ENCODE data around the gene VWCE. TPM values are rescaled to one million over a fixed set of nuclear protein-coding genes. Genes with fewer than 3 reads are reported as not detected.

VWCE gene
- total and polyA plus RNA-seq, 9 of the 15 experiments (the other 6 are each of a cell fraction or from before 2014, with no cell fraction given): 0.06 to 1.6 (median 0.63) TPM; not detected in 1

DNA sequence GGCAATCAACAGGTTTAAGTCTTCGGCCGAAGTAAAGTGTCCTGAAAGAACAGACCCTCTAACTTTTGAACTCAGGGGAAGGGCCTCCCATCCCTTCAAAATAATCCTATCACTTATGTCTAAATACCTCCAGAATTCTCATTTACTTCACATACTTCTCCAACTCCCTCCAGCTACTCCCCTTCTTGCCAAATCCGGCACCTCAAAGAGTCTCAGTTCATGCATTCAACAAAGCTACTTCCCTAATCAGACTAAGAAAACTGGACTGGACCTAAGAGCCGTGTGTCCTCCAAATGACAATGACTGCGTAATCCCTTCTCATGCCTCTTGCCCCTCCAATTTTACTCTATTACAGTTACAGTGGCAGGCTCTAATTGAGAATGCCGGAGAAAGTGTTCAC lies 36.5 kb upstream of the VWCE start:
- Histone ChIP-seq H3K9me3 (replicated peaks; ENCODE audit: control insufficient read depth, insufficient read depth, low read depth, low read length) (no peaks in the 10 kb centered on the region), H3K9me1 (ENCODE audit: control insufficient read depth, insufficient read depth, low read length) (no peaks in the 10 kb centered on the region), H4K20me1 (replicated peaks; ENCODE audit: control insufficient read depth, insufficient read depth, low read length) (peaks cover 7% of the 10 kb centered on the region), H3K27me3 (ENCODE audit: control insufficient read depth in 2 of 2, insufficient read depth in 2 of 2, low read length in 2 of 2) (no peaks in the 10 kb centered on the region), H2AFZ (ENCODE audit: low read depth, low read length) (no peak overlapping the region), H3K4me2 (ENCODE audit: insufficient read depth, low read length) (peak overlapping the region; percentile 100), H3K79me2 (ENCODE audit: control insufficient read depth, insufficient read depth, low read length) (peaks cover 78% of the 10 kb centered on the region), H3K4me3 (peak overlapping the region; percentile 88), H3K36me3 (ENCODE audit: control insufficient read depth, insufficient read depth, low read length) (peaks cover 46% of the 10 kb centered on the region), H3K27ac (ENCODE audit: extremely low read depth, low read depth, low read length) (peak overlapping the region; percentile 97; the same call in 2 of the 3 replicates), H3K4me1 (replicated peaks in 1 of 2; ENCODE audit: control insufficient read depth in 2 of 2, insufficient read depth in 2 of 2, low read length in 2 of 2) (peaks cover 37 to 46% of the 10 kb centered on the region in 2 experiments; a peak in 4 of 5 replicates), H3K9ac (ENCODE audit: insufficient read depth in 1 of 2, low read depth in 2 of 2, low read length in 2 of 2) (peak overlapping the region; percentile 99)
- 20% methylated on average over 5 of the region's 6 CpGs for WGBS (ENCODE audit: insufficient coverage, low coverage, missing lambda C conversion rate)
- FAIRE-seq (no peak), DNase-seq (ENCODE audit: extremely low read depth in 1 of 4, low spot score in 3 of 4) (no peak), ATAC-seq (no peak)
- ChIA-PET CTCF (ENCODE audit: low intra/inter-chr PET ratio) (interaction anchor here (8.5 kb wide), 1 partner anchor 53 kb away, joined by 135 read pairs; no protein-coding TSS in a partner anchor), POLR2A (interaction anchor here (0.6 to 3.4 kb wide), 14 partner anchors 10 to 1121 kb away, joined by 3 to 23 read pairs (median 5); partner anchors contain the start of genes CPSF7, CYB561A3, SDHAF2 and TMEM138)
- in situ Hi-C loops (cut with MboI) (no loop called here), intact Hi-C loops (cut with micrococcal nuclease) (loop anchor here (2.0 to 5.0 kb wide), 3 partner anchors 31 to 74 kb away; partner anchors contain the start of gene TMEM138)
- TF ChIP-seq CEBPB (tag; IDR thresholded peaks at IDR 0.05) (0 out of 2 replicates have a peak, but pooled peaks have one; percentile 9), SOX6 (IDR thresholded peaks at IDR 0.05) (no peak)
- BruUV-seq (replicated peaks): no TSS peak

- CTCF ChIA-PET (ENCODE audit: low intra/inter-chr PET ratio): no interaction called here
- in situ Hi-C loops (cut with MboI): no loop called here
- TF ChIP-seq BRCA1 (IDR thresholded peaks at IDR 0.05) (no peak), BRCA1 (CRISPR knock-in tag; IDR thresholded peaks at IDR 0.05) (no peak)
Observed at GRCh38 chr11:61329871-61330270, 34.8 kb upstream of the VWCE start.

More at GRCh38 chr11:61329871-61330270, 34.8 kb upstream of the VWCE start:
- 99% methylated on average over 4 of the region's 4 CpGs for WGBS (ENCODE audit: insufficient coverage, low coverage, missing lambda C conversion rate)
- POLR2A ChIA-PET: interaction anchor here (0.7 to 3.4 kb wide), 5 partner anchors 9 to 56 kb away, joined by 3 to 23 read pairs (median 4); no protein-coding TSS in a partner anchor
- H3K9me3 ChIP-seq (replicated peaks; ENCODE audit: control insufficient read depth, insufficient read depth, low read depth, low read length): no peaks in the 10 kb centered on the region
- intact Hi-C loops (cut with micrococcal nuclease): loop anchor here (5.0 kb wide), 2 partner anchors 43 to 73 kb away; no protein-coding TSS in a partner anchor
- peaks cover 64% of the 10 kb centered on the region for H3K36me3 ChIP-seq (ENCODE audit: control insufficient read depth, insufficient read depth, low read length)
- no peak overlapping the region for H3K27ac ChIP-seq (ENCODE audit: extremely low read depth, low read depth, low read length)
- BruUV-seq (replicated peaks): no TSS peak
- peaks cover 22 to 28% of the 10 kb centered on the region in 2 experiments; a peak in 4 of 5 replicates for H3K4me1 ChIP-seq (replicated peaks in 1 of 2; ENCODE audit: control insufficient read depth in 2 of 2, insufficient read depth in 2 of 2, low read length in 2 of 2)
- H3K4me3 ChIP-seq: no peak overlapping the region
- DNase-seq (ENCODE audit: extremely low read depth in 1 of 4, low spot score in 3 of 4) (no peak), FAIRE-seq (no peak), ATAC-seq (no peak)
- H3K9ac ChIP-seq (ENCODE audit: insufficient read depth in 1 of 2, low read depth in 2 of 2, low read length in 2 of 2): no peak overlapping the region
- H4K20me1 ChIP-seq (replicated peaks; ENCODE audit: control insufficient read depth, insufficient read depth, low read length): peaks cover 7% of the 10 kb centered on the region
- H2AFZ ChIP-seq (ENCODE audit: low read depth, low read length): no peak overlapping the region
- H3K9me1 ChIP-seq (ENCODE audit: control insufficient read depth, insufficient read depth, low read length): no peaks in the 10 kb centered on the region
- peaks cover 87% of the 10 kb centered on the region for H3K79me2 ChIP-seq (ENCODE audit: control insufficient read depth, insufficient read depth, low read length)
- no peak overlapping the region for H3K4me2 ChIP-seq (ENCODE audit: insufficient read depth, low read length)
- H3K27me3 ChIP-seq (ENCODE audit: control insufficient read depth in 2 of 2, insufficient read depth in 2 of 2, low read length in 2 of 2): no peaks in the 10 kb centered on the region
